WERI-Rb-1 (cell line): Measurements from ENCODE around the gene SORBS1.
A peak's percentile ranks its signal among the peaks of the same experiment; 100 is the strongest.

ENCODE experiments used
- DNase-seq: peaks from one replicate; pipeline ENCODE4 v3.0.0-alpha.2; 2020
- H3K27ac ChIP-seq: fragments of 250-450 bp; sonication (Bioruptor Pico); 2 replicates; pipeline ENCODE4 v1.5.1; 2020; ENCODE audit warnings: mild to moderate bottlenecking, moderate library complexity
- H3K27me3 ChIP-seq: fragments of 250-450 bp; sonication (Bioruptor Pico); 2 replicates; pipeline ENCODE4 v1.5.1; 2021; ENCODE audit warnings: mild to moderate bottlenecking, low read depth, moderate library complexity; ENCODE audit not compliant: insufficient read depth, severe bottlenecking
- H3K36me3 ChIP-seq: fragments of 250-450 bp; sonication (Bioruptor Pico); 2 replicates; pipeline ENCODE4 v1.5.1; 2020; ENCODE audit warnings: mild to moderate bottlenecking, moderate library complexity
- H3K4me3 ChIP-seq: 2 replicates; pipeline ENCODE4 v1.5.1; 2011; ENCODE audit warnings: low read depth, mild to moderate bottlenecking, control low read depth, low read length
- H3K9me3 ChIP-seq: fragments of 250-450 bp; sonication (Bioruptor Pico); 2 replicates; pipeline ENCODE4 v1.5.1; 2021; ENCODE audit warnings: mild to moderate bottlenecking, moderate library complexity; ENCODE audit not compliant: severe bottlenecking
- TF ChIP-seq, protein P1 (sequence below): IDR thresholded peaks from 2 replicates; pipeline ENCODE4 v1.5.1; 2011; ENCODE audit warnings: low read depth, mild to moderate bottlenecking, control low read depth, inconsistent platforms, low read length

The SORBS1 gene

DNA sequence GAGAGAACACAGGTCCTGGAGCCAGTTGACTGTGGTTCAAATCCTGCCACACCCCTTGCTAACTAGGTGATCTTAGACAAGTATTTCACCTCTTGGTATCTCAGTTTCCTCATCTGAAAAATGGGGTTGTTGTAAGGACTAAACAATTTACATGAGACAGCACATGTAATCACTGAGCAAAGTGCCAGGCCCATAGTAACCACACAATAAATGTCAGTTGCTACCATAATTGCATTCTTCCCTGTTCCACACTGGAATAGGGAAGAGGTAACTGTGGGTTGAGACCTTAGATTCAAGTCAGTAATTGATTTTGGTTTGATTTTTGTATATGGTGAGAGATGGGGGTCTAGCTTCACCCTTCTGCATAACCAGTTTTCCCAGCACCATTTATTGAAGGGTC, 179.0 kb downstream of the SORBS1 start:
- Histone ChIP-seq H3K27ac (no peak overlapping the region), H3K36me3 (no peaks in the 10 kb centered on the region), H3K9me3 (no peaks in the 10 kb centered on the region), H3K27me3 (no peaks in the 10 kb centered on the region), H3K4me3 (no peak overlapping the region)
- DNase-seq: no peak
- TF ChIP-seq, protein P1, sequence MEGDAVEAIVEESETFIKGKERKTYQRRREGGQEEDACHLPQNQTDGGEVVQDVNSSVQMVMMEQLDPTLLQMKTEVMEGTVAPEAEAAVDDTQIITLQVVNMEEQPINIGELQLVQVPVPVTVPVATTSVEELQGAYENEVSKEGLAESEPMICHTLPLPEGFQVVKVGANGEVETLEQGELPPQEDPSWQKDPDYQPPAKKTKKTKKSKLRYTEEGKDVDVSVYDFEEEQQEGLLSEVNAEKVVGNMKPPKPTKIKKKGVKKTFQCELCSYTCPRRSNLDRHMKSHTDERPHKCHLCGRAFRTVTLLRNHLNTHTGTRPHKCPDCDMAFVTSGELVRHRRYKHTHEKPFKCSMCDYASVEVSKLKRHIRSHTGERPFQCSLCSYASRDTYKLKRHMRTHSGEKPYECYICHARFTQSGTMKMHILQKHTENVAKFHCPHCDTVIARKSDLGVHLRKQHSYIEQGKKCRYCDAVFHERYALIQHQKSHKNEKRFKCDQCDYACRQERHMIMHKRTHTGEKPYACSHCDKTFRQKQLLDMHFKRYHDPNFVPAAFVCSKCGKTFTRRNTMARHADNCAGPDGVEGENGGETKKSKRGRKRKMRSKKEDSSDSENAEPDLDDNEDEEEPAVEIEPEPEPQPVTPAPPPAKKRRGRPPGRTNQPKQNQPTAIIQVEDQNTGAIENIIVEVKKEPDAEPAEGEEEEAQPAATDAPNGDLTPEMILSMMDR: no peak

DNA sequence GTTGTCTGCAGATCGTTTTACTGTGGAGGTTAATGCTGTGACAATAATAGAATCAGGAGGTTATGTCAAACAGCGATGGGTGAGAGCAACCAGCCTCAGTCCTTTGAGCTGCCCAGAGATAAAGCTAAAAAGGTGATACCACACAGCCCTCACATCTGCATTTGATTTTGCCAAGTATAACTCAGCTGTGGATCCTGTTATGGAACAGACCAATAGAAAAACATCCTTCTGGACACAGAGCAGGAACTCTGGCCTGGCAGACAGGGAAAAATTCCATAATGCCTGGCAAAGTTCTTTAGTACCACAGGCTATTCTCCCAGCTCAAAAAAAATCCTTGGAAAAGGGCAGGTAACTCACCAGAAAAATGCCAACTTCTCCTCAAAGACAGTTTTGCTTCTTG, 183.2 kb downstream of the SORBS1 start:
- no peak for DNase-seq
- TF ChIP-seq, protein P1: no peak

DNA sequence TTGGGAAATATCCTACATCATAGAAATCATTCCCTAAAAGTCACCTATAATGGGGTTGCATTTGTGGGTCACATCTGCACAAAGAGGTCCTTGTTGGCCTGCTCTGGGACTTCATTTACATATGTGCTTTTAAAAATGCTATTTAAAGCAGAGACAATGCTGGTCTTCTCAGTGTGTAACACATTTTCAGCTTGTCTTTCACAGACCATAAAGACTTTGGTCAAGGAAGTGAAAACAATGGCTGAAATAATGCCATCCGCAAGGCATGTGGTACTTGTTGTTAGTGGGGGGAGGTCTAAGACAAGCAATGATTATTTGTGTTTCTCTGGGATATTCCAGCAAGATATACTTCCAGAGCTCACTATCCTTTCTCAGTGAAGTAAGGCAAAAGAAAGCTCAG, 185.8 kb downstream of the SORBS1 start:
- TF ChIP-seq, protein P1: no peak
- Histone ChIP-seq H3K36me3 (no peaks in the 10 kb centered on the region), H3K9me3 (no peaks in the 10 kb centered on the region), H3K27ac (no peak overlapping the region), H3K4me3 (no peak overlapping the region), H3K27me3 (no peaks in the 10 kb centered on the region)
- no peak for DNase-seq

More for the DNA sequence above, 183.2 kb downstream of the SORBS1 start:
- Histone ChIP-seq H3K27me3 (no peaks in the 10 kb centered on the region), H3K9me3 (no peaks in the 10 kb centered on the region), H3K36me3 (no peaks in the 10 kb centered on the region), H3K27ac (no peak overlapping the region), H3K4me3 (no peak overlapping the region)

DNA sequence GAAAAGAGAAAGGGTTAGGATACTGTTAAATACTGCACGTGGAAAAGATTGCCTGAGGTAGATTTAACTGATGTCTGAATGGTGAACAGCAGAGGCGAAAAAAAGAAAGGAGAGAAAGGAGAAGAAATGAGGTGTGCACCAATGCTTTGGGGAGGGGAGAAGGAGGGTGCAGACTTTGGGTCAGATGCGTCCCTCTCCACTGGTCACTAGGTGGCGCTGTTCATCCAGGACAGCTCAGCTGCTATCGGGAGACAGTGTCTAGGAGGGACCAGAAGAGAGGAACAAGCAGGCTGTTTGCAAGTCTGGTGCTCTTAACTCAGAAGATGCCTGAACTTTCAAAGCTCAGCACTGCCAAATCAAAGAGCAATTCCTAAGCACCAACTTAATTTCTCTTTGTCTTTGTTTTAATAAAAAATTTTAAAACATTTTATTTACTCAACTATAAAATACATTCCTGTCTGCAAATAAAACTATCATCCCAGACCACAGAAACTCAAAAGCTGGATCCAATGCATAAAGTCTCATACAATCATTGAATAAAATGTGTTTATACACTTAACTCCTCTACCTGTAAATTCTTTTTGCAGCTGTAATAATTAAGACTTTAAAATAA, 186.5 kb downstream of the SORBS1 start:
- peak; percentile 81 for DNase-seq
- no peak overlapping the region for H3K4me3 ChIP-seq
- no peaks in the 10 kb centered on the region for H3K27me3 ChIP-seq
- TF ChIP-seq, protein P1: peak; percentile 98
- no peak overlapping the region for H3K27ac ChIP-seq
- no peaks in the 10 kb centered on the region for H3K9me3 ChIP-seq
- no peaks in the 10 kb centered on the region for H3K36me3 ChIP-seq

DNA sequence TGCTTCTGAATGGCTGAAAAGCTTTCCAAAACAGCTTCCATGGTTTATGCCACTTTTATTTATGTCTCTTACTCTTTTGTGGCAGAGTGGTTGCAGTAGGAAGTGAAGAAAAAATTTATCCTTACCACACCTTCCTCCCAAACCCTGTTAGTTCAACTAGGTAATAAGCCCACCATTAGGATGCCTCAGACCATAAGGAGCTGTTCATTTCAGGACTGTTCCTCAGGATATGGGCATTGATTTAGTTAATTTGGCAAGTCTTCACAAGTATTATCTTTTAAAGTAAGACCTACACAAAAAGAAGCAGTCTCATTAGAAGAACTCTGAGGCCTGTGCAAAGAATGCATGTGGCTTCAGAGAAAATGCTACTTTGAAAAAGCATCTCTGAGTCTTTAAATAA, 187.5 kb downstream of the SORBS1 start:
- TF ChIP-seq, protein P1: no peak
- Histone ChIP-seq H3K9me3 (no peaks in the 10 kb centered on the region), H3K27me3 (no peaks in the 10 kb centered on the region), H3K4me3 (no peak overlapping the region), H3K36me3 (no peaks in the 10 kb centered on the region), H3K27ac (no peak overlapping the region)
- DNase-seq: no peak

DNA sequence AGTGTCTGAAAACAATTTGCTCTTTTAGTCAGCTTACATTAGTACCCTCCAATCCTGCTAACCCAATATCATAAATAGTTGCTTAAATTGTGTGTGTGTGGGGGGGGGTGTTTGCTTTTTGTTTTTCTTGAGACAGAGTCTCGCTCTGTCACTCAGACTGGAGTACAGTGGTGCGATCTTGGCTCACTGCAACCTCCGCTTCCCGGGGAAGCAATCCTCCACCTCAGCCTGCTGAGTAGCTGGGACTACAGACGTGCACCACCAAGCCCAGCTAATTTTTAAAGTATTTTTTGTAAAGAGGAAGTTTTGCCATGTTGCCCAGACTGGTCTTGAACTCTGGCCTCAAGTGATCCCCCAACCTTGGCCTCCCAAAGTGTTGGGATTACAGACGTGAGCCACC, 196.8 kb downstream of the SORBS1 start:
- Histone ChIP-seq H3K27ac (no peak overlapping the region), H3K27me3 (no peaks in the 10 kb centered on the region), H3K36me3 (no peaks in the 10 kb centered on the region), H3K4me3 (no peak overlapping the region), H3K9me3 (no peaks in the 10 kb centered on the region)
- DNase-seq: no peak
- TF ChIP-seq, protein P1: no peak
